Prostate gland (tissue), 1 donor: Measurements from ENCODE around the gene RIPPLY3.

Experiments used
- POLR2A ChIP-seq: fragments of 450-650 bp; IDR thresholded peaks from one replicate; pipeline ENCODE4 v1.6.1; 2016; ENCODE audit warnings: antibody characterized with exemption, mild to moderate bottlenecking
- POLR2AphosphoS5 ChIP-seq: sonication (generic); formaldehyde crosslinking; IDR thresholded peaks from one replicate; pipeline ENCODE4 v1.6.1; 2017; ENCODE audit warnings: antibody characterized with exemption

DNA sequence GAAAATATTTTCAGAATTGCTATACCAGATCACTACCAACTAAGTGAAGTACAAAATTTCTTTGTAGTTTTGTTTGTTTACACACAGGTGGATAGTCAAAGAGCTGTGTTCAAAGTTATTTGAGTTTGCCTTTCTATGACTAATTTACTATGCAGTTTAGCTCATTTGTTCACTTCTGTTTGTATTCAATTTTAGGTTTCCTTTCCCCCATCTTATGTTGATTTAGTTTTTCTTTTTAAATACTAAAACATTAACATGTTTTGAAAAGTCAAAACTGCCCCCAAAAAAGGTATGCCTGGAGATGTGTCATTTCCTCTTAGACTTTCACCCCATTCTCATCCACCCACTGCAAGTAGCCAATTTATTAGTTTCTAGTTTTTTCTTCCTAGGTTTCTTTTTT, 18.7 kb upstream of the RIPPLY3 start:
- no peak for TF ChIP-seq POLR2A
- no peak for TF ChIP-seq POLR2AphosphoS5
